Sigmoid colon (tissue), 3 donors: Measurements from ENCODE around the gene CDKAL1.

Experiments
- CTCF ChIP-seq, 4 experiments: fragments of 450-650 bp in 3 of 4; fragments of 200-600 bp in 1 of 4; IDR thresholded peaks; one replicate each; pipeline ENCODE4 v1.5.1; 2016 to 2019; ENCODE audit warnings: antibody characterized with exemption in 4 of 4, mild to moderate bottlenecking in 3 of 4, moderate library complexity in 2 of 4
- POLR2A ChIP-seq, 2 donors: fragments of 450-650 bp; IDR thresholded peaks; one replicate each; pipeline ENCODE4 v1.6.1; 2016; ENCODE audit warnings: antibody characterized with exemption in 2 of 2, mild to moderate bottlenecking in 2 of 2, moderate library complexity in 2 of 2

- TF ChIP-seq CTCF (IDR thresholded peaks at IDR 0.05) (no peak), POLR2A (IDR thresholded peaks at IDR 0.05) (no peak)
These were observed 244.2 kb downstream of the CDKAL1 start for GRCh38 chr6:20778459-20778858.
